ENCODE measurements around the gene AJUBA.
"Not testable (repeated sequence)": the region's sequence is repeated elsewhere in the genome, so short reads cannot be mapped to it uniquely, and the experiment has no call there.

AJUBA gene
- total RNA-seq: 2.7 to 6.8 (median 3.2) reads per million in 4 experiments

DNA sequence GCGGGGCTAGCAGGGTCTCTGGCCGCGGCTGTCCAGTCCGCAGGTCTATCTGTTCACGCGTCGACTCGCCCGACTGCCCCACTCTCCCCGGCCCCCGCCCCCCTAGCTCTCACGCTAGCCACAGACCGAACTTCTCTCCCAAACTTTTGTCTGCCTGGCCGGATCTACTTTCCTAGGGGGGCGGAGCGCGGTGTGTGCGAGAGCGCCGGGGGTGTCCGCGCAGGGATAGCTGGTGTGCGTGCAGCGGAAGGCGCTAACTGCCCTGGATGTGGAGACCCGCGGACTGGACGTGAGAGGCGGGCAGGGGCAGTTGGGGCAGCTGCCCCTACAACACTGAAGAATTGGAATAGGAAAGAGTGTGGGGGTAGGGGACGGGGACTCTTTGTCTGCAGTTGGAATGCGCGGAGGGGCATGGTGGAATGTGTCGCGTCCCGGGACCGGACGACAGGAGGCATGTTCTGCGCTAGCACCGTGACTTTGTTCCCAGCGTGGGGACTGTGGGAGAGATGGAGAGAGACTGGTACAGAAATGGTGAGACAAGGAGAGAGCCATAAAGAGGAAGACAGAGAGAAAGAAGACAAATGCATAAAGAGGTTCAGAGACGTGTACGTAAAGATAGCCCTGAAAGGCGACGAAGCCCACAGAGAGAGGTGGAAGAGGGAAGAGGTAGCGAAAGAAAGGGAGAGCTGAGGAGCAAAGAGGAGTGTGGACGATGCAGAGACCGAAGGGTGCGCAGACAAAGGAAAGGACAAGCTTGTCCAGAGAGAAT, at the start of gene AJUBA:
Gene AJUBA (minus strand): TSS at position 75 of the 769 bp plus-strand sequence. CDS start 285 bp downstream, outside the sequence.
- DNase-seq: peak; percentile 60

DNA sequence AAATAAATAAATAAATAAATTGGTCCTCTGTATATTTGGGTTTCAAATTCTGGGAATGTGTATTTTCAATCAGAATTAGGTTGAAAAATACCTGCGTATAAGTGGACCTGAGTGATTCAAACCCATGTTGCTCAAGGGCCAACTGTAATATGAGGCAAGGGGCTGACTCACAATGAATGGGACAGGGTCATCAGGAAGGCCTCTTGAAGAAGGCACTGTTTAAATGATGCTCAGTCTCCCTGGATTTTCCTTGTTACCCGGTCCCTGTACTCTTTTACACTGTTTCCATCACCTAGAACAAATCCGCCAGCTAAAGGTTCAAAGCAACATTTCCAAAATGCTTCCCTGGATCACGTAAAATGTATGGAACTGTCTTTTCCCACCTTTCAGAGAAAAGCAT, 48.6 kb upstream of the AJUBA start:
- no peak for DNase-seq

DNA sequence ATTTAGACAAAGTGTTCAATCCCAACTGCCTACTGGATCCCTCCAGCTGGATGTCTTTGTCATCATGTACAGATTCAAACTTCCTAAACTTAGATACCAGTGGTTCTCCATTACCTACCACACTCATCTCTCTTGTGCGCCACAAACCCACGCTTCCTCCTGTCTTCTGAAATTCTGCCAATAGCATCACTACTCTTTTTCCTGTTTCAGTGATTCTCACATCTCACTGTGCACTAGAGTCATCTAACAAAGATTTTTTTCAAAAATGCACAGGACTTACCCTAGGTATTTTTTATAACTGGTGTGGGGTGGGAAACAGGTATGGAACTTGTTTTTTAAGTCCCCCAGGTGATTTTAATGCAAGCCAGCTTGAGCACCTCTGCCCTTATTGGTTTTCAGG, 46.4 kb upstream of the AJUBA start:
- DNase-seq: no peak

DNA sequence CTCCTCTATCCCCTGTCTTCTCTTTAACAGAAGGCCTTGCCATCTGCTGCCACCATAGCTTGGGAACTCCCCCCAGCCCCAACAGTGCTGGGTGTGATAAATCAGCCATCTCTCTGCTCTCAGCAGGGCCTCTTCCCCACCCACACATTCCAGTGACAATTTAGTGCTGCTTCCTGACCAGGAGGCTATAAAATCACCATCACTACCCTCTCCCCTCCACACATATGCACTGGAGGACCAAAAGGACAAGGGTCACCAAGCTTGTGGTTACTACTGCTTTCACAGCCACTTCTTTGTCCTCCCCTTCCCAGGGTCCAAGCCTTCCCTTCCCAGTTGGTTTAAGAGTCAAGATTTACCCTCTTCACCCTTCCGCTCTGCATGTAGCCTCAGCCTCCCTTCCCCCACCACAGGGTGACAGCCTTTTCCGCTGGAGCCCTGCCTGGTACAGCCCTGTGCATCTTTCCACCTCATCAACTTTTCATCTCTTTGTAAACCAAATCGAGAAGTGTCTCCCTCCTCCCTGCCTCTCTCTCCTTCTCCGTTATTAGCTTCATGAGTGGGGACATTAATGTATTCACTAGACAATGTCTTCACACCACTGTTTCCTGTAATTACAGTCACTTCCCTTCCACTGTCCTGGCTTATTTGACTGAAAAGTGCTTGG, 42.9 kb upstream of the AJUBA start:
- DNase-seq: no peak

GRCh38 chr14:23024612-23025075, 42.3 kb upstream of the AJUBA start:
- no peak for DNase-seq

GRCh38 chr14:23023795-23024152, 41.4 kb upstream of the AJUBA start:
- DNase-seq: no peak

- no peak for DNase-seq
These were observed 40.9 kb upstream of the AJUBA start for GRCh38 chr14:23023022-23023794.

- no peak for DNase-seq
These were observed 39.6 kb upstream of the AJUBA start for GRCh38 chr14:23021889-23022442.

GRCh38 chr14:23021434-23021833, 39.1 kb upstream of the AJUBA start:
- no peak for DNase-seq

- no peak for DNase-seq
These were observed 38.1 kb upstream of the AJUBA start for GRCh38 chr14:23020143-23021128.

GRCh38 chr14:23018107-23018506, 35.8 kb upstream of the AJUBA start:
- no peak for DNase-seq

DNA sequence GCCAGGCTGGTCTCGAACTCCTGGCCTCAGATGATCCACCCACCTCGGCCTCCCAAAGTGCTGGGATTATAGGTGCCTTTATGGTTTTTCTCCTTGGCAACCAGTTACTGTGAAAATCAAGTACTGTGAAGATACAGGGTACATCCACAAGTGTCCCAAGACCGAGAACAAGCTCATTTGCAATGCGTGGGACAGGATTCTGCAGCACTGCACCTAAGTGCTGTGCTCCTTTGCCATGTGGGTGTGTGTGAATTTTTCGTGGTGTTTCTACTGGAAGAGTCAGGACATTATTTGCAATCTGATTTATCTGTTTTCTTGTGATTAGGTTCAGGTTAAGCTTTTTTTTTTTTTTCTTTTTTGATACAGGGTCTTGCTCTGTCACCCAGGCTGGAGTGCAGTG, 34.7 kb upstream of the AJUBA start:
- DNase-seq: no peak

DNA sequence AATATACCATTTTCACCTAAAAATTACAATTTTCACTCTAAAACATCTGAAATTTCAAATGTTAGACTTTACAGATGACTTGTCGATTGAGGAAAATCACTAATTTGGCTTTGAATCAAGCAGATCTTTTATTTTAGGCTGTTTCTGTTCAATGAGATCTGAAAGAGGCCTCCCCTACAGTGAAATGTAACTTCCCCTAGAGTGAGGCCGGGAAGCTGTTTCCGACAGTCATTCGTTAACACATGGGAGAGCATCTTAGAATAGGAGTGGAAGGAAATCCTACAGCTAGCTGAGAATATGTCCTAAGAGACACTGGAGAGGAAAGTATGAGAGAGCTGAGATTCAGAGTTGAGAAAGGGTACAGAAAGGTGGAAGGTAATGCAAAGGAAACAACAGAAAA, 33.3 kb upstream of the AJUBA start:
- no peak for DNase-seq

- not testable (repeated sequence) for DNase-seq
These were observed 31.4 kb upstream of the AJUBA start for GRCh38 chr14:23013749-23014054.

DNA sequence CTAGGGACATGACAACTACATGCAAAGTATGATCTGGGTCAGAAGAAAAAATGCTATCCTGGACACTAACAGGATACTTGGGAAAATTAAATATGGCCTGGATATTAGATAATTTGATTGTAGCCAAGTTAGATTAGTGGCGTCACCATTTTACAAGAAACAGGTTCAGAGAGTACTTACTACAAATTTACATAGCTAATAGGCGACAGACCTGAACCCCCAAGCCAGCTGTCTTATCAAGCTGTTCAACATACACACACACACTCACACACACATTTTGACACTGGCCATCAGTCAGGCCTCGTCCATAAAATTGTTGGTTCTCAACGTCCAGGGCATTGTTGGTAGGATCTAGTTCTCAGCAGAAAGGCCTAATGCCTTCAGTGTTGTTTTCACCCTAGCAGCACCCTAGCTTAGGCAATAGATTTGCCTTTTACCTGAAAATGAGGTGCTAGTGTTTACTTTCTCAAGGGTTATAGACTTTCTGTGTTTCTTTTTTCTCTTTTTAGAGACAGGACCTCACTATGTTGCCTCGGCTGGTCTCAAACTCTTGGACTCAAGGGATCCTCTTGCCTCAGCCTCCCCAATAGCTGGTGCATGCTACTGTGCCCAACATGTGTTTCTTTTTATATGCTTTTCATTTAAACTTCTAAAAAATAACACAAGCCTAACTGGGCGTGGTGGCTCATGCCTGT, 30.9 kb upstream of the AJUBA start:
- DNase-seq: no peak

- peak; percentile 62 for DNase-seq
These were observed 27.8 kb upstream of the AJUBA start, which contains the start of gene C14orf93 for GRCh38 chr14:23009939-23010726. TSS of gene C14orf93 (minus strand) at chr14:23010143. CDS start at chr14:22999023, 11,120 bp downstream.

- no peak for DNase-seq
These were observed 27.2 kb upstream of the AJUBA start for GRCh38 chr14:23009483-23009938.

DNA sequence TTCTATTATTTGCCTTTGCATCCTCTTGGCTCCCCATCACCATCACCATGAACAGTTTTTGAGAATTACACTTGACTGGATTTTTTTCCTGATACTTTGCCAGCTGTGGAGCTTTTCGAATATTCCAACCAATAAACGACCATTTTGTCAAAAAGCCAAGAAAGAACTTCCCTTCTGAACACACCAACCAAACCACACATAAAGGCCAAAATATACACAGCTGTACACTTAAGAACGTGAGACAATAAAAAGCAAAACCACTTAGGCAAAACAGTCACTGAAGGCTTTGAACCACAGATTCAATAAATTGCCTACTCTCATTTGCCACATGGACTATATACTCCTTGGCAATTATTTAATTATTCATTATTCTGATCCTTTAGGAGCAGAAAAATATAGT, 26.5 kb upstream of the AJUBA start:
- DNase-seq: no peak

DNA sequence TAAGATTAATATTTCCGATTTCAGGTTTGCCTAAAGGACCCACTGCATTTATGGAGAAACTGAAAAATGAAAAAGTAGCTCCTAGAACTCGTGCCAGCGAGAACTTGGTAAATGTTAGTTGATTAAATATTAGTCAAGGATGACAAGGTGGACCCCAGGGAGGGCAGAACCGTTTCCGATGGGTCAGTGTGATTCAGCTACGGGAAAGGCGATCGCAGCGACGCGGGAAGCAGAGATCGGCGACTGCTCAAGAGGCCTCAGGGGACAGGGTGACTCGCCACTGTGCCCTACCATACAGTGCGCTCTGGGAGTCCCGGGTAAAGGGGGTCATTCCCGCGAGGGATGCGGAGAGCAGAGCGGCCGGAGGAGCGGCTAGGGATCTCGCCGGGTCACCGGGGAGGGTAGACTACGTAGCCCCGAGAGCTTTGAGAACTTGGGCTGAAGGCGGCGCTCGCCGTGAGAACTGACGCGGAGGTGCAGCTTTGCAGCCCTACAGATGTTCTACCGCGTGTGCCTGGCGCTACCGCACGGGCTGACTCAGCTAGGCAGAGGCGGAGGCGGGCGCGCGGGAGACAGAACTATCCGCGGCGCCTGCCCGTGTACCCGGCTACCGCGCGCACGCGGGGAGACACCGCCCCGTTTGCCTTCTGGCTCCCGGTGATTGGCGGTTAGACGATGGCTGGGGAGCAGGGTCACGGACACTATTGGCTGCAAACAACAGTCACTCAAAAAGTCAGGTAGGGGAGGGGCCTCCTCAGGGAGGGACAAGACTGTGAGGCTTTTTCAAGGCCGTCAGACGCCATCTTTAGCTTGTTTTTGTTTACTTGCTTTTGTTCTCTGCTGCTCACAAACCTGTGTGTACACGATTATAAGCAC, 24.4 kb upstream of the AJUBA start:
- peak; percentile 94 for DNase-seq
